CD14-positive monocyte (primary cell): ENCODE results near the gene CNTNAP2. TPM values are rescaled to one million over a fixed set of nuclear protein-coding genes. Genes with fewer than 3 reads are reported as not detected.

ENCODE experiments used
- DNase-seq, 3 donors: peaks; one replicate each; pipeline ENCODE4 v3.0.0-alpha.2; 2011 to 2022
- H2AFZ ChIP-seq: 2 replicates; pipeline ENCODE4 v1.6.0; 2012; ENCODE audit warnings: mild to moderate bottlenecking, low read depth, low read length, inconsistent platforms; ENCODE audit not compliant: insufficient read depth, poor library complexity, severe bottlenecking
- H3K27ac ChIP-seq, 2 donors: 1 replicate in 1 of 2; 2 replicates in 1 of 2; pipeline ENCODE4 v1.5.1; 2012 to 2013; ENCODE audit warnings: low read length in 2 of 2, control low read depth in 1 of 2, inconsistent platforms in 1 of 2, low read depth in 1 of 2, mild to moderate bottlenecking in 1 of 2
- H3K27me3 ChIP-seq, 2 donors: one replicate each; pipeline versions ENCODE4 v1.6.0 to v1.6.1; 2011 to 2013; ENCODE audit warnings: low read length in 2 of 2; ENCODE audit not compliant: control insufficient read depth in 2 of 2, insufficient read depth in 2 of 2
- H3K36me3 ChIP-seq, 2 donors: replicated peaks in 1 of 2; 1 replicate in 1 of 2; 2 replicates in 1 of 2; pipeline versions ENCODE4 v1.5.1 to v1.6.1; 2012 to 2013; ENCODE audit warnings: low read length in 2 of 2, control low read depth in 1 of 2, inconsistent platforms in 1 of 2, mild to moderate bottlenecking in 1 of 2; ENCODE audit not compliant: insufficient read depth in 2 of 2, control insufficient read depth in 1 of 2
- H3K4me1 ChIP-seq, 2 donors: 1 replicate in 1 of 2; 2 replicates in 1 of 2; pipeline versions ENCODE4 v1.5.1 to v1.6.1; 2012 to 2013; ENCODE audit warnings: low read length in 2 of 2, control low read depth in 1 of 2, inconsistent platforms in 1 of 2, mild to moderate bottlenecking in 1 of 2, moderate library complexity in 1 of 2; ENCODE audit not compliant: insufficient read depth in 2 of 2, control insufficient read depth in 1 of 2
- H3K4me2 ChIP-seq: replicated peaks from 2 replicates; pipeline ENCODE3; 2012; ENCODE audit warnings: low read length, moderate library complexity, mild to moderate bottlenecking; ENCODE audit not compliant: poor library complexity, severe bottlenecking; ENCODE audit errors: extremely low read depth
- H3K4me3 ChIP-seq, 3 experiments: fragments of 200-600 bp in 1 of 3; sonication (generic) in 1 of 3; replicated peaks in 1 of 3; 1 replicate in 2 of 3; 2 replicates in 1 of 3; pipeline ENCODE4 v1.5.1; 2011 to 2013; ENCODE audit warnings: low read length in 3 of 3, mild to moderate bottlenecking in 3 of 3, control low read depth in 2 of 3, low read depth in 2 of 3, inconsistent platforms in 1 of 3, moderate library complexity in 1 of 3
- H3K79me2 ChIP-seq: 2 replicates; pipeline ENCODE4 v1.6.0; 2012; ENCODE audit warnings: mild to moderate bottlenecking, control low read depth, inconsistent platforms, low read length, moderate library complexity; ENCODE audit not compliant: insufficient read depth
- H3K9ac ChIP-seq: 2 replicates; pipeline ENCODE4 v1.6.0; 2017; ENCODE audit warnings: low read length, mild to moderate bottlenecking; ENCODE audit not compliant: insufficient read depth, poor library complexity, severe bottlenecking
- H3K9me3 ChIP-seq, 2 donors: replicated peaks in 1 of 2; 1 replicate in 1 of 2; 2 replicates in 1 of 2; pipeline versions ENCODE4 v1.5.1 to v1.6.1; 2012 to 2013; ENCODE audit warnings: low read length in 2 of 2, control low read depth in 1 of 2; ENCODE audit not compliant: control insufficient read depth in 1 of 2, insufficient read depth in 1 of 2
- H4K20me1 ChIP-seq: 2 replicates; pipeline ENCODE4 v1.6.0; 2012; ENCODE audit warnings: mild to moderate bottlenecking, low read length, control low read depth, moderate library complexity; ENCODE audit not compliant: insufficient read depth
- H3K27ac Mint-ChIP-seq, 7 donors: one replicate each; pipeline ENCODE4 v1.8.0; 2020; ENCODE audit warnings: mild to moderate bottlenecking in 7 of 7, mixed read lengths in 7 of 7, moderate library complexity in 6 of 7, inconsistent platforms in 2 of 7
- H3K27me3 Mint-ChIP-seq, 3 donors: one replicate each; pipeline ENCODE4 v1.8.0; 2021 to 2022; ENCODE audit warnings: low read depth in 3 of 3, mild to moderate bottlenecking in 3 of 3, mixed read lengths in 3 of 3, moderate library complexity in 3 of 3, inconsistent platforms in 1 of 3
- H3K36me3 Mint-ChIP-seq, 2 donors: one replicate each; pipeline ENCODE4 v1.8.0; 2020; ENCODE audit warnings: mixed read lengths in 2 of 2, inconsistent platforms in 1 of 2, mild to moderate bottlenecking in 1 of 2
- H3K4me1 Mint-ChIP-seq: one replicate; pipeline ENCODE4 v1.8.0; 2020; ENCODE audit warnings: mild to moderate bottlenecking, mixed read lengths
- H3K4me3 Mint-ChIP-seq, 2 donors: one replicate each; pipeline ENCODE4 v1.8.0; 2020; ENCODE audit warnings: mild to moderate bottlenecking in 2 of 2, mixed read lengths in 2 of 2, moderate library complexity in 1 of 2
- H3K9me3 Mint-ChIP-seq, 7 donors: one replicate each; pipeline ENCODE4 v1.8.0; 2020 to 2022; ENCODE audit warnings: mixed read lengths in 7 of 7, mild to moderate bottlenecking in 6 of 7, moderate library complexity in 6 of 7, inconsistent platforms in 2 of 7
- CTCF ChIP-seq: fragments of 200-600 bp; IDR thresholded peaks from one replicate; pipeline ENCODE4 v1.8.0; 2022; ENCODE audit warnings: antibody characterized with exemption, mild to moderate bottlenecking
- WGBS: methylation state at CpG from one replicate; pipeline ENCODE4 v1.1.5; 2013; ENCODE audit warnings: missing lambda C conversion rate; ENCODE audit not compliant: insufficient coverage; 5-methylcytosine and 5-hydroxymethylcytosine counted together
- intact Hi-C, 2 donors: fragments of 100-400 bp; cut with micrococcal nuclease; formaldehyde crosslinking; loops; one replicate each; pipeline versions ENCODE4 v1.15.0 to v1.15.1; 2023
- polyA plus RNA-seq, 3 donors: library from polyadenylated mRNA; depleted of rRNA in 1 of 3; unstranded in 2 of 3; stranded (reverse) in 1 of 3; fragments of 300-500 nt in 2 of 3; fragments of >200 nt in 1 of 3; fragmentation: Illumina TruSeq in 2 of 3; gene quantifications; 1 replicate in 2 of 3; 2 replicates in 1 of 3; pipeline ENCODE4 v1.2.3, GENCODE V29; 2012 to 2021

Gene CNTNAP2
- polyA plus RNA-seq, 3 donors, result 0.01 TPM; not detected in 2

GRCh38 chr7:147563669-147564068 is 1447.1 kb downstream of the CNTNAP2 start:
- H3K4me3 ChIP-seq, result no peak overlapping the region
- H3K27me3 Mint-ChIP-seq, result no peaks in the 10 kb centered on the region
- H3K4me1 Mint-ChIP-seq, result no peaks in the 10 kb centered on the region
- intact Hi-C loops, result no loop called here
- no peak for TF ChIP-seq CTCF
- no peak overlapping the region for H3K4me2 ChIP-seq
- no peaks in the 10 kb centered on the region for H3K36me3 ChIP-seq
- no peak for DNase-seq
- no peak overlapping the region for H3K4me3 Mint-ChIP-seq
- WGBS, result 83% methylated on average over 1 of the region's 1 CpG
- no peak overlapping the region for H3K27ac Mint-ChIP-seq
- no peaks in the 10 kb centered on the region for H4K20me1 ChIP-seq
- H3K9ac ChIP-seq, result no peak overlapping the region
- H3K27ac ChIP-seq, result no peak overlapping the region
- H3K9me3 ChIP-seq, result peaks cover 0 to 3% of the 10 kb centered on the region in 2 donors
- H3K27me3 ChIP-seq, result no peaks in the 10 kb centered on the region
- no peaks in the 10 kb centered on the region for H3K4me1 ChIP-seq
- peaks cover 0 to 17% (median 7%) of the 10 kb centered on the region in 7 donors for H3K9me3 Mint-ChIP-seq
- no peak overlapping the region for H2AFZ ChIP-seq
- H3K36me3 Mint-ChIP-seq, result no peaks in the 10 kb centered on the region
- no peaks in the 10 kb centered on the region for H3K79me2 ChIP-seq

GRCh38 chr7:147564786-147565476 is 1448.3 kb downstream of the CNTNAP2 start:
- no peak overlapping the region for H3K4me3 ChIP-seq
- H3K36me3 ChIP-seq, result no peaks in the 10 kb centered on the region
- H3K4me1 Mint-ChIP-seq, result no peaks in the 10 kb centered on the region
- H3K9me3 ChIP-seq, result no peaks in the 10 kb centered on the region
- H3K4me1 ChIP-seq, result no peaks in the 10 kb centered on the region
- TF ChIP-seq CTCF, result no peak
- no peak overlapping the region for H3K27ac ChIP-seq
- H3K27me3 Mint-ChIP-seq, result no peaks in the 10 kb centered on the region
- H3K9me3 Mint-ChIP-seq, result peaks cover 0 to 14% (median 4%) of the 10 kb centered on the region in 7 donors
- no peak overlapping the region for H3K9ac ChIP-seq
- no peak for DNase-seq
- no peaks in the 10 kb centered on the region for H3K27me3 ChIP-seq
- H4K20me1 ChIP-seq, result no peaks in the 10 kb centered on the region
- H2AFZ ChIP-seq, result no peak overlapping the region
- intact Hi-C loops, result no loop called here
- no peak overlapping the region for H3K27ac Mint-ChIP-seq
- H3K4me3 Mint-ChIP-seq, result no peak overlapping the region
- no peak overlapping the region for H3K4me2 ChIP-seq
- WGBS, result 89% methylated on average over 1 of the region's 4 CpGs
- no peaks in the 10 kb centered on the region for H3K36me3 Mint-ChIP-seq
- H3K79me2 ChIP-seq, result no peaks in the 10 kb centered on the region
